Effector memory CD4-positive, alpha-beta T cell (primary cell): Measurements from ENCODE around the gene TTC34.
"Not testable (repeated sequence)": the region's sequence is repeated elsewhere in the genome, so short reads cannot be mapped to it uniquely, and the experiment has no call there.

Experiments used
- DNase-seq, 3 donors: peaks; one replicate each; pipeline ENCODE4 v3.0.0-alpha.2; 2020
- H3K27ac ChIP-seq: 2 replicates; pipeline ENCODE4 v1.7.0; 2013; ENCODE audit warnings: mild to moderate bottlenecking, low read length, moderate library complexity; ENCODE audit not compliant: insufficient read depth, poor library complexity, severe bottlenecking
- H3K27me3 ChIP-seq: replicated peaks from 2 replicates; pipeline ENCODE4 v1.7.0; 2013; ENCODE audit warnings: mild to moderate bottlenecking, low read length; ENCODE audit not compliant: insufficient read depth, control insufficient read depth, poor library complexity, severe bottlenecking
- H3K36me3 ChIP-seq: 2 replicates; pipeline ENCODE4 v1.7.0; 2013; ENCODE audit warnings: mild to moderate bottlenecking, low read length, moderate library complexity; ENCODE audit not compliant: control insufficient read depth, insufficient read depth
- H3K4me1 ChIP-seq: 2 replicates; pipeline ENCODE4 v1.7.0; 2013; ENCODE audit warnings: low read length, mild to moderate bottlenecking; ENCODE audit not compliant: control insufficient read depth, insufficient read depth, poor library complexity, severe bottlenecking
- H3K4me3 ChIP-seq: 2 replicates; pipeline ENCODE4 v1.7.0; 2013; ENCODE audit warnings: low read length, low read depth, mild to moderate bottlenecking; ENCODE audit not compliant: insufficient read depth, poor library complexity, severe bottlenecking
- H3K9me3 ChIP-seq: 2 replicates; pipeline ENCODE4 v1.7.0; 2013; ENCODE audit warnings: mild to moderate bottlenecking, low read length, moderate library complexity; ENCODE audit not compliant: control insufficient read depth

The TTC34 gene

DNA sequence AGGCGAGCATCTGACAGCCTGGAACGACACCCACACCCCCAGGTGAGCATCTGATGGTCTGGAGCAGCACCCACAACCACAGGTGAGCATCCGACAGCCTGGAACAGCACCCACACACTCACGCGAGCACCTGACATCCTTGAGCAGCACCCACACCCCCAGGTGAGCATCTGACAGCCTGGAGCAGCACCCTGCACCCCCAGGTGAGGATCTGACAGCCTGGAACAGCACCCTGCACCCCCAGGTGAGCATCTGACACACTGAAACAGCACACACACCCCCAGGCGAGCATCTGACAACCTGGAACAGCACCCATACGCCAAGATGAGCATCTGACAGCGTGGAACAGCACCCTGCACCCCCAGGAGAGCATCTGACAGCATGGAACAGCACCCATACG lies 106.7 kb downstream of the TTC34 start:
- H3K27me3 ChIP-seq, H3K36me3 ChIP-seq, H3K27ac ChIP-seq, H3K4me3 ChIP-seq, H3K4me1 ChIP-seq, DNase-seq, H3K9me3 ChIP-seq: not testable (repeated sequence)

- not testable (repeated sequence) for H3K4me3 ChIP-seq, DNase-seq, H3K27ac ChIP-seq, H3K4me1 ChIP-seq, H3K36me3 ChIP-seq, H3K27me3 ChIP-seq, H3K9me3 ChIP-seq
Observed at GRCh38 chr1:2690180-2690579, 111.3 kb downstream of the TTC34 start.

DNA sequence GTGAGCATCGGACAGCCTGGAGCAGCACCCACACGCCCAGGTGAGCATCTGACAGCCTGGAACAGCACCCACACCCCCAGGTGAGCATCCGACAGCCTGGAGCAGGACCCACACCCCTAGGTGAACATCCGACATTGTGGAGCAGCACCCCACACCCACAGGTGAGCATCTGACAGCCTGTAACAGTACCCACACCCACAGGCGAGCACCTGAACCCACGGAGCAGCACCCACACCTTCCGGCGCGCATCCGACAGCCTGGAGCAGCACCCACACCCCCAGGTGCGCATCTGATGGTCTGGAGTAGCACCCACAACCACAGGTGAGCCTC lies 113.2 kb downstream of the TTC34 start:
- not testable (repeated sequence) for H3K27ac ChIP-seq, H3K36me3 ChIP-seq, H3K4me1 ChIP-seq, H3K27me3 ChIP-seq, H3K9me3 ChIP-seq, DNase-seq, H3K4me3 ChIP-seq

DNA sequence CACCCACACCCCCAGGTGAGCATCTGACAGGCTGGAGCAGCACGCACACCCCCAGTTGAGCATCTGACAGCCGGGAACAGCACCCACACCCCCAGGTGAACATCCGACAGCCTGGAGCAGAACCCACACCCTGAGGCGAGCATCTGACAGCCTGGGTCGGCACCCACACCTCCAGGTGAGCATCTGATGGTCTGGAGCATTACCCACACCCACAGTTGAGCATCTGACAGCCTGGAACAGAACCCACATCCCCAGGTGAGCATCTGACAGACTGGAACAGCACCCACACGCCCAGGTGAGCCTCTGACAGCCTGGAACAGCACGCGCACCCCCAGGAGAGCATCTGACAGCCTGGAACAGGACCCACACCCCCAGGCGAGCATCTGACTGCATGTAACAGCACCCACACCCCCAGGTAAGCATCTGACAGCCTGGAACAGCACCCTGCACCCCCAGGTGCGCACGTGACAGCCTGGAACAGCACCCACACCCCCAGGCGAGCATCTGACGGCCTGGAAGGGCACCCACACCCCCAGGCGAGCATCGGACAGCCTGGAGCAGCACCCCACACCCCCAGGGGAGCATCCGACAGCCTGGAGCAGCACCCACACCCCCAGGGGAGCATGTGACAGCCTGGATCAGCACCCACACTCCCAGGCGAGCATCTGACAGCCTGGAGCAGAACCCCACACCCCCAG lies 113.7 kb downstream of the TTC34 start:
- DNase-seq = peak in 1 of 3 donors; percentile 28
- H3K27me3 ChIP-seq, H3K27ac ChIP-seq, H3K4me1 ChIP-seq, H3K4me3 ChIP-seq, H3K9me3 ChIP-seq, H3K36me3 ChIP-seq: not testable (repeated sequence)

GRCh38 chr1:2687174-2687591 lies 114.3 kb downstream of the TTC34 start:
- H3K27me3 ChIP-seq, DNase-seq, H3K36me3 ChIP-seq: not testable (repeated sequence)

GRCh38 chr1:2686091-2686863 lies 115.2 kb downstream of the TTC34 start:
- not testable (repeated sequence) for DNase-seq, H3K9me3 ChIP-seq, H3K4me3 ChIP-seq, H3K27me3 ChIP-seq, H3K27ac ChIP-seq, H3K4me1 ChIP-seq, H3K36me3 ChIP-seq

More at GRCh38 chr1:2687174-2687591, 114.3 kb downstream of the TTC34 start:
- not testable (repeated sequence) for H3K4me3 ChIP-seq, H3K4me1 ChIP-seq, H3K9me3 ChIP-seq, H3K27ac ChIP-seq

DNA sequence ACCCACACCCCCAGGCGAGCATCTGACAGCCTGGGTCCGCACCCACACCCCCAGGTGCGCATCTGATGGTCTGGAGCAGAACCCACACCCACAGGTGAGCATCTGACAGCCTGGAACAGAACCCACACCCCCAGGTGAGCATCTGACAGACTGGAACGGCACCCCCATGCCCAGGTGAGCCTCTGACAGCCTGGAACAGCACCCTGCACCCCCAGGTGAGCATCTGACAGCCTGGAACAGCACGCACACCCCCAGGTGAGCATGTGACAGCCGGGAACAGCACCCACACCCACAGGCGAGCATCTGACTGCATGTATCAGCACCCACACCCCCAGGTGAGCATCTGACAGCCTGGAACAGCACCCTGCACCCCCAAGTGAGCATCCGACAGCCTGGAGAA lies 115.8 kb downstream of the TTC34 start:
- H3K4me3 ChIP-seq, H3K27me3 ChIP-seq, DNase-seq, H3K27ac ChIP-seq, H3K36me3 ChIP-seq, H3K9me3 ChIP-seq, H3K4me1 ChIP-seq: not testable (repeated sequence)

GRCh38 chr1:2684878-2685277 lies 116.6 kb downstream of the TTC34 start:
- not testable (repeated sequence) for H3K27me3 ChIP-seq, H3K4me3 ChIP-seq, H3K9me3 ChIP-seq, DNase-seq, H3K36me3 ChIP-seq, H3K27ac ChIP-seq, H3K4me1 ChIP-seq

DNA sequence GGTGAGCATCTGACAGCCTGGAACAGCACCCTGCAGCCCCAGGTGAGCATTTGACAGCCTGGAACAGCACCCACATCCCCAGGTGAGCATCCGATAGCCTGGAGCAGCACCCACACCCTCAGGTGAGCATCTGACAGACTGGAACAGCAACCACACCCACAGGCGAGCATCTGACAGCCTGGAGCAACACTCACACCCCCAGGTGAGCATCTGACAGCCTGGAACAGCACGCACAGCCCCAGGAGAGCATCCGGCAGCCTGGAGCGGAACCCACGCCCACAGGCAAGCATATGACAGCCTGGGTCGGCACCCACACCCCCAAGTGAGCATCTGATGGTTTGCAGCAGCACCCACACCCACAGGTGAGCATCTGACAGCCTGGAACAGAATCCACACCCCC lies 117.5 kb downstream of the TTC34 start:
- not testable (repeated sequence) for H3K36me3 ChIP-seq, H3K4me3 ChIP-seq, H3K27me3 ChIP-seq, H3K9me3 ChIP-seq, H3K27ac ChIP-seq, H3K4me1 ChIP-seq
- DNase-seq = peak in 1 of 3 donors; percentile 29

GRCh38 chr1:2683321-2683741 lies 118.2 kb downstream of the TTC34 start:
- H3K27me3 ChIP-seq, H3K27ac ChIP-seq, H3K36me3 ChIP-seq, H3K9me3 ChIP-seq, H3K4me1 ChIP-seq, DNase-seq, H3K4me3 ChIP-seq: not testable (repeated sequence)
